Breast epithelium (tissue), 4 donors: Measurements from ENCODE around the gene ALOXE3. TPM values are rescaled to one million over a fixed set of nuclear protein-coding genes. Genes with fewer than 3 reads are reported as not detected.
A peak's percentile ranks its signal among the peaks of the same experiment; 100 is the strongest.

Experiments
- DNase-seq, 2 donors: peaks; one replicate each; pipeline ENCODE4 v3.0.0-alpha.2; 2019; ENCODE audit warnings: low spot score in 2 of 2
- H3K27ac ChIP-seq, 2 donors: fragments of 200-600 bp; sonication (generic) in 1 of 2; one replicate each; pipeline ENCODE4 v1.5.1; 2016 to 2019; ENCODE audit warnings: mild to moderate bottlenecking in 1 of 2
- H3K27me3 ChIP-seq, 2 donors: fragments of 200-600 bp; sonication (generic) in 1 of 2; one replicate each; pipeline versions ENCODE4 v1.5.1 to v1.6.0; 2017 to 2019; ENCODE audit warnings: control low read depth in 1 of 2, mild to moderate bottlenecking in 1 of 2
- H3K36me3 ChIP-seq: fragments of 200-600 bp; one replicate; pipeline ENCODE4 v1.5.1; 2019
- H3K4me1 ChIP-seq, 2 donors: fragments of 200-600 bp; sonication (generic); one replicate each; pipeline ENCODE4 v1.5.1; 2016 to 2019; ENCODE audit warnings: control low read depth in 1 of 2
- H3K4me3 ChIP-seq, 3 donors: fragments of 200-600 bp; sonication (generic); 1 replicate in 2 of 3; 2 replicates in 1 of 3; pipeline ENCODE4 v1.5.1; 2016 to 2019; ENCODE audit warnings: mild to moderate bottlenecking in 3 of 3, moderate library complexity in 2 of 3
- H3K9me3 ChIP-seq, 2 donors: fragments of 200-600 bp; sonication (generic) in 1 of 2; one replicate each; pipeline ENCODE4 v1.5.1; 2016 to 2019; ENCODE audit warnings: control low read depth in 1 of 2
- CTCF ChIP-seq, 3 donors: fragments of 450-650 bp; IDR thresholded peaks; one replicate each; pipeline ENCODE4 v1.5.1; 2016 to 2017; ENCODE audit warnings: antibody characterized with exemption in 3 of 3, mild to moderate bottlenecking in 3 of 3, moderate library complexity in 3 of 3
- POLR2A ChIP-seq: fragments of 450-650 bp; IDR thresholded peaks from one replicate; pipeline ENCODE4 v1.6.1; 2016; ENCODE audit warnings: antibody characterized with exemption, mild to moderate bottlenecking, moderate library complexity
- POLR2AphosphoS5 ChIP-seq, 3 donors: sonication (generic); formaldehyde crosslinking; IDR thresholded peaks; one replicate each; pipeline ENCODE4 v1.6.1; 2017; ENCODE audit warnings: antibody characterized with exemption in 3 of 3
- intact Hi-C: fragments of 100-400 bp; cut with DNase I; formaldehyde crosslinking; loops from one replicate; pipeline ENCODE4 v1.15.1; 2023; ENCODE audit warnings: low total_unique reads
- total RNA-seq, 3 donors: library from RNA; depleted of rRNA; stranded (reverse); fragments of >200 nt; gene quantifications; one replicate each; pipeline ENCODE4 v1.1.0, GENCODE V29; 2016

The ALOXE3 gene
- total RNA-seq, 3 donors from 2014 or later: 0.73 TPM; not detected in 2

- no peak overlapping the region for H3K4me3 ChIP-seq
- no peaks in the 10 kb centered on the region for H3K9me3 ChIP-seq
- intact Hi-C loops: no loop called here
- peaks cover 12 to 27% of the 10 kb centered on the region in 2 donors for H3K4me1 ChIP-seq
- H3K27ac ChIP-seq: no peak overlapping the region
- no peaks in the 10 kb centered on the region for H3K36me3 ChIP-seq
- no peak for DNase-seq
- H3K27me3 ChIP-seq: no peaks in the 10 kb centered on the region
- TF ChIP-seq CTCF (IDR thresholded peaks at IDR 0.05): no peak
- TF ChIP-seq POLR2A: no peak
- TF ChIP-seq POLR2AphosphoS5 (IDR thresholded peaks at IDR 0.05): no peak
Measured at GRCh38 chr17:8128125-8128784, 9.9 kb upstream of the ALOXE3 start.

DNA sequence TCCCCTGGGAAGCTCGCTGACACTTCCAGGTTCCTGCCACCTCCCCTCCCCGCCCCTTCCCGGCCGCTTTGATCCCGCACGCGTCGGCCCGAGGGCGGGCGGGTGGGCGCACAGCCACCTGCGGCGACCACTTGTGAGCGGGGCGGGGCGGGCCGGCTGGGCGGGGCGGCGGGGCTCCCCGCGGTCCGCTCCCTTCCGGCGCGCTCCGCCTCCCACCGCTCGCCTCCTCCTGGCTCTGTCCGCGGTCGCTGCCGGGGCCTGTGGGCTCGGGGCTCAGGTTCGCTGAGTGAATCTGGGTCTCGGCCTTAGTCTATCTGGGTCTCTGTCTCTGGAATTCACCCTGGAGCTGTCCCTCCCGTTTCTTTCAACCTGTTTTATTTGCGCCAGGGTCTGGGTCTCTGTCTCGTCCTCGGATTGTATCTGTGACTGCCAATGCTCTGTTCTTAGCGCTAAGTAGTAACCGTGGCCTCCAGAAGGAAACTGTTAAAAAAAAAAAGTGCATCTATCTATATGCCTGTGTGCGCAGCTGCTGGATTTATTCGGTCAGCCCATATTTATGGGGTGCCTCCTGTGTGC is 8.3 kb upstream of the ALOXE3 start:
- DNase-seq: no peak
- H3K9me3 ChIP-seq: no peaks in the 10 kb centered on the region
- H3K36me3 ChIP-seq: no peaks in the 10 kb centered on the region
- H3K4me3 ChIP-seq: peak overlapping the region; percentile 56 to 83 (median 66)
- intact Hi-C loops: no loop called here
- peak overlapping the region; percentile 77 to 78 for H3K27ac ChIP-seq
- no peak for TF ChIP-seq POLR2AphosphoS5 (IDR thresholded peaks at IDR 0.05)
- no peaks in the 10 kb centered on the region for H3K27me3 ChIP-seq
- peaks cover 15 to 33% of the 10 kb centered on the region in 2 donors for H3K4me1 ChIP-seq

DNA sequence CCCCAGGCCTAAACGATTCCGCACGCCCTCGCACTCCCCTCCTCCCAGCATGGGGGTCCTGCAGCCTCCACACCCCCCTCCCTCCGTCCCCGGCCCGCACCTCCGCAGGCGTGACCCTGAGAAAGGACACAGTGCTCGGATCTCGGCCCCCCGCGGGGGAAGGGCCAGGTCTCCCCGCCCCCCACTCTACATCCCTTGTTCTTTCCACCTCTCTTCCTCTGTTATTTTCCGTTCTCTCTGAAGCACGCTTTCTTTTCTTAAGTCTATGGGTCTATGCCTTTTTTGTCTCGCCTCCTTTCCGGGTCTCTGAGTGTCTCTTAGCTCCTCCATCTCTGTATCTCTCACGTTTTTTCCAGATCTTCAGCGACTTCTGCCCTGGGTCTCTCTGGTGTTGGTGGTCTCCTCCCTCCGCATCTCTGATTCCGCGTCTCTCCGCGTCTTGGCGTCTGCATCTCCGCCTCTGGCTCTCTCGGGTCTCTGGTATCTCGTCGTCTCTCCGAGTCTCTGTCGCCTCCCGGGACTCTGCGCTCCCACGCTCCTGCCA is 7.7 kb upstream of the ALOXE3 start:
- H3K36me3 ChIP-seq: no peaks in the 10 kb centered on the region
- intact Hi-C loops: no loop called here
- H3K9me3 ChIP-seq: no peaks in the 10 kb centered on the region
- no peaks in the 10 kb centered on the region for H3K27me3 ChIP-seq
- H3K27ac ChIP-seq: peak overlapping the region; percentile 77 to 78
- no peak for TF ChIP-seq POLR2AphosphoS5 (IDR thresholded peaks at IDR 0.05)
- TF ChIP-seq POLR2A: no peak
- no peak for TF ChIP-seq CTCF (IDR thresholded peaks at IDR 0.05)
- no peak for DNase-seq
- H3K4me1 ChIP-seq: peaks cover 15 to 38% of the 10 kb centered on the region in 2 donors
- H3K4me3 ChIP-seq: peak overlapping the region; percentile 56 to 83 (median 66)

- H3K36me3 ChIP-seq: no peaks in the 10 kb centered on the region
- no peaks in the 10 kb centered on the region for H3K27me3 ChIP-seq
- peak; percentile 88 to 91 for DNase-seq
- intact Hi-C loops: no loop called here
- TF ChIP-seq POLR2AphosphoS5 (IDR thresholded peaks at IDR 0.05) (peak; percentile 64 to 81 (median 74)), POLR2A (no peak), CTCF (IDR thresholded peaks at IDR 0.05) (peak in 1 of 3 donors; percentile 9)
- peaks cover 15 to 45% of the 10 kb centered on the region in 2 donors for H3K4me1 ChIP-seq
- peak overlapping the region; percentile 56 to 83 (median 66) for H3K4me3 ChIP-seq
- no peaks in the 10 kb centered on the region for H3K9me3 ChIP-seq
- peak overlapping the region; percentile 3 to 77 for H3K27ac ChIP-seq
Measured at GRCh38 chr17:8125154-8125946, 7.0 kb upstream of the ALOXE3 start.

DNA sequence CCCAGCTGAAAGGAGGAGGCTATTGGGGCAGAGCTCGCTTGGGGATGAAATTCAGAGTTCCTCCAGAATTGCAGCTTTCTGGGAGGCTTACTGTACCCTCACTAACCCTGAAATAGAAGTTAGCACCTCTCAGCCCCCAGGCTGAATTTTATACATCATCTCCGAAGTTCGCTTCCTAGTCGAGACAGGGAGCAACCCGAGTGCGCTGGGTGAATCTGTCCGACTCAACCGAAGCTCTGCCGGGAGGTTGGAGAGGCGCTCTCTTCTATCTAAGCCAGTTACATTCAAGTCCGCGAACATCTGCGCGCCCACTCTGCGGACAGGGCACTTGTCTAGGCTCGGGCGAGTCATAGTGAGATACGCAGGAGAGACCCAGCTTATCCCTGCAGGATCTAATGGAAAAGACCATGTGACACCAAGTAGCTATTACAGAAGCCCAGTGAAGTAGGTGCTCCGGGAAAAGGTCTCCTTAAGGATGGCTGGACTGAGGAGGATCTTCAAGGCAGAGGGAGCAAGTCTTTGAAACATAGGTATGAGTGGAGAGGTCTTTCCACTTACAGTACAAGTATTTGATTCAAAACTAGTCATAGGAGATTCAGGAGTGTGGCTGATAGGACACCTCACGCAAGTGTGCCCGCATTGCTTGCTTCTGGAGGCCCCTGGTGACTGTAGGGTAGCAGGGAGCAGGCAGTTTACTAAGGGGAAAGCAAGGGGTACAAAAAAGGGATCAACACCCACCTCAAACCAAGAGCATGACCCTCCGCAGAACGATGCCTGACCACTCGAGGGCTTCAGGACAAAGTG is 6.2 kb upstream of the ALOXE3 start:
- TF ChIP-seq POLR2AphosphoS5 (IDR thresholded peaks at IDR 0.05) (no peak), POLR2A (no peak), CTCF (IDR thresholded peaks at IDR 0.05) (no peak)
- intact Hi-C loops: no loop called here
- peak overlapping the region in 1 of 2 donors; percentile 33 for H3K27ac ChIP-seq
- H3K4me1 ChIP-seq: peaks cover 15 to 45% of the 10 kb centered on the region in 2 donors
- DNase-seq: no peak
- H3K27me3 ChIP-seq: no peaks in the 10 kb centered on the region
- no peaks in the 10 kb centered on the region for H3K9me3 ChIP-seq
- no peaks in the 10 kb centered on the region for H3K36me3 ChIP-seq
- H3K4me3 ChIP-seq: peak overlapping the region; percentile 45 to 83 (median 66)
